Prostate gland (tissue), 2 donors: ENCODE results near the gene KPNA4. TPM values are rescaled to one million over a fixed set of nuclear protein-coding genes. Genes with fewer than 3 reads are reported as not detected.
"Not testable (repeated sequence)": the region's sequence is repeated elsewhere in the genome, so short reads cannot be mapped to it uniquely, and the experiment has no call there.

ENCODE experiments used
- DNase-seq: peaks from one replicate; pipeline ENCODE4 v3.0.0-alpha.2; 2019; ENCODE audit warnings: low spot score
- H3K27ac ChIP-seq, 2 donors: fragments of 200-600 bp; sonication (generic); 2 replicates each; pipeline ENCODE4 v1.5.1; 2017 to 2019
- H3K27me3 ChIP-seq: fragments of 200-600 bp; sonication (generic); replicated peaks from 2 replicates; pipeline ENCODE4 v1.5.1; 2019; ENCODE audit not compliant: insufficient read depth
- H3K36me3 ChIP-seq, 2 donors: fragments of 200-600 bp; sonication (generic); 1 replicate in 1 of 2; 2 replicates in 1 of 2; pipeline versions ENCODE4 v1.5.1 to v1.8.1; 2017 to 2019
- H3K4me1 ChIP-seq: fragments of 200-600 bp; sonication (generic); replicated peaks from 2 replicates; pipeline ENCODE4 v1.5.1; 2019
- H3K4me3 ChIP-seq, 2 donors: fragments of 200-600 bp; sonication (generic); 2 replicates each; pipeline ENCODE4 v1.5.1; 2017 to 2019
- H3K9me3 ChIP-seq: fragments of 200-600 bp; sonication (generic); 2 replicates; pipeline ENCODE4 v1.5.1; 2017
- POLR2A ChIP-seq: fragments of 450-650 bp; IDR thresholded peaks from one replicate; pipeline ENCODE4 v1.6.1; 2016; ENCODE audit warnings: antibody characterized with exemption, mild to moderate bottlenecking
- POLR2AphosphoS5 ChIP-seq: sonication (generic); formaldehyde crosslinking; IDR thresholded peaks from one replicate; pipeline ENCODE4 v1.6.1; 2017; ENCODE audit warnings: antibody characterized with exemption
- WGBS: methylation state at CpG from one replicate; pipeline ENCODE4 v1.1.5; 2018; 5-methylcytosine and 5-hydroxymethylcytosine counted together
- intact Hi-C: fragments of 100-400 bp; cut with DNase I; formaldehyde crosslinking; loops from one replicate; pipeline ENCODE4 v1.14.2; 2022
- total RNA-seq, 2 donors: library from RNA; depleted of rRNA; stranded (reverse); fragments of >200 nt; gene quantifications; one replicate each; pipeline ENCODE4 v1.1.0, GENCODE V29; 2016
- TF ChIP-seq, protein P1 (sequence below), 4 experiments: fragments of 200-600 bp in 2 of 4; fragments of 450-650 bp in 2 of 4; sonication (generic) in 2 of 4; IDR thresholded peaks; 1 replicate in 3 of 4; 2 replicates in 1 of 4; pipeline ENCODE4 v1.5.1; 2016 to 2019; ENCODE audit warnings: antibody characterized with exemption in 4 of 4, mild to moderate bottlenecking in 2 of 4, moderate library complexity in 2 of 4

KPNA4 gene
- total RNA-seq, 2 donors from 2014 or later = 19.5 to 29.2 TPM

DNA sequence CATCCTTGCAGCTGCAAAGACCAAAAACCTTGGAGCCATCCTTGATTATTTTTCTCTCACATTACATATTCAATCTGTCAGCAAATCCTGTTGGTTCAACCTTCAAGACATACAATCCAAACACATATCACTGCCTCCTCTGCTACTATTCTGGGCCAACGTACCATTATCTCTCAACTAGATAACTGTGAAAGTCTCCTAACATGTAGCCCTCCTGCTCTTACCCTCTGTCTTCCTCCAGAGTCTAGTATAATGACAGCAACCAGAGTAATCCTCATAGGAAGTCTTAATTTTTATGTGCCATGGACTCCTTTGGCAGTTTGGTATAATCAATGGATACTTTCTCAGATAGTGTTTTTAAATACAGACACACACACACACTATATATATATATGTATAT lies 27.6 kb downstream of the KPNA4 start:
- DNase-seq = no peak
- no peaks in the 10 kb centered on the region for H3K36me3 ChIP-seq
- no peaks in the 10 kb centered on the region for H3K9me3 ChIP-seq
- H3K27me3 ChIP-seq = no peaks in the 10 kb centered on the region
- 87% methylated on average over 1 of the region's 1 CpG for WGBS
- H3K4me1 ChIP-seq = no peaks in the 10 kb centered on the region
- no peak overlapping the region for H3K4me3 ChIP-seq
- intact Hi-C loops = no loop called here
- TF ChIP-seq POLR2AphosphoS5 (no peak), POLR2A (no peak)
- TF ChIP-seq, protein P1, sequence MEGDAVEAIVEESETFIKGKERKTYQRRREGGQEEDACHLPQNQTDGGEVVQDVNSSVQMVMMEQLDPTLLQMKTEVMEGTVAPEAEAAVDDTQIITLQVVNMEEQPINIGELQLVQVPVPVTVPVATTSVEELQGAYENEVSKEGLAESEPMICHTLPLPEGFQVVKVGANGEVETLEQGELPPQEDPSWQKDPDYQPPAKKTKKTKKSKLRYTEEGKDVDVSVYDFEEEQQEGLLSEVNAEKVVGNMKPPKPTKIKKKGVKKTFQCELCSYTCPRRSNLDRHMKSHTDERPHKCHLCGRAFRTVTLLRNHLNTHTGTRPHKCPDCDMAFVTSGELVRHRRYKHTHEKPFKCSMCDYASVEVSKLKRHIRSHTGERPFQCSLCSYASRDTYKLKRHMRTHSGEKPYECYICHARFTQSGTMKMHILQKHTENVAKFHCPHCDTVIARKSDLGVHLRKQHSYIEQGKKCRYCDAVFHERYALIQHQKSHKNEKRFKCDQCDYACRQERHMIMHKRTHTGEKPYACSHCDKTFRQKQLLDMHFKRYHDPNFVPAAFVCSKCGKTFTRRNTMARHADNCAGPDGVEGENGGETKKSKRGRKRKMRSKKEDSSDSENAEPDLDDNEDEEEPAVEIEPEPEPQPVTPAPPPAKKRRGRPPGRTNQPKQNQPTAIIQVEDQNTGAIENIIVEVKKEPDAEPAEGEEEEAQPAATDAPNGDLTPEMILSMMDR (IDR thresholded peaks at IDR 0.05) = no peak
- no peak overlapping the region for H3K27ac ChIP-seq

DNA sequence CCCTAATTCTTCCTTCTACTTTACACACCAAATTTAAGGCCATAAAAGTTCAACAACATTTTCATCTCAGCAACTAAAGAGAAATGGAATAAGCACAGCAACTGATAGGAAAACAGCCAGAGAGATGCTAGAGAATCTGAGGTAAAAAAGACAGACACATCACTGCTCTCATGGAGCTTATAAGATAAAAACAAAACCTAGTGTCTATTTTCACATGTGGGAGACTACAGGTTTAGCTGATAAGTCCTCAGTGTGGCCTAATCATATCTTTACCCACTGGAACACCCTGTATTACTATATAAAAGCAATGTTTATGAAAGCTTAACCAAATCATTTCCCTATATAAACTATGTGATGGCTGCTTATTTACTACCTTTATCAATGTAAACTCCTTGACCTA lies 33.0 kb downstream of the KPNA4 start:
- Histone ChIP-seq H3K4me1 (no peaks in the 10 kb centered on the region), H3K36me3 (no peaks in the 10 kb centered on the region), H3K27me3 (no peaks in the 10 kb centered on the region), H3K4me3 (no peak overlapping the region), H3K27ac (no peak overlapping the region), H3K9me3 (no peaks in the 10 kb centered on the region)
- TF ChIP-seq POLR2A (no peak), POLR2AphosphoS5 (no peak)
- TF ChIP-seq, protein P1 (IDR thresholded peaks at IDR 0.05) = no peak
- no peak for DNase-seq
- intact Hi-C loops = no loop called here

DNA sequence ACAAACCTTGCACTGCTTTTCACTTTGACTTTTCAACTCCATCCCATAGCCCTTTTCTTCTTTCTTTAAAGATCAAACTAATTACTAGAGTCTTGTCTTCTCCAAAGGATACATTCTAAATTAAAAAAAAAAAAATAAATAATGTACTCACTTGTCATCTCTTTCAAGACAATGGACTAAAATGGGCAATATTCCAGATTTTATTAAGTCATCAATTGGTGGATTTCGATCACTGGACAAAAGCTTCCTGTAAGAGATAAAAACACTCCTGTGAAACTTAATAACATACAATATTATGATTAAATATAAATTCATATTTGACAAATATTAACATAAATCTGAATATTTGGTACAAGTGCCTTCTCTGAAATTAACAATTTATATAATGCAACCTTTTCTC lies 34.1 kb downstream of the KPNA4 start:
- TF ChIP-seq POLR2AphosphoS5 (no peak), POLR2A (no peak)
- TF ChIP-seq, protein P1 (IDR thresholded peaks at IDR 0.05) = no peak
- Histone ChIP-seq H3K27ac (no peak overlapping the region), H3K27me3 (no peaks in the 10 kb centered on the region), H3K9me3 (no peaks in the 10 kb centered on the region), H3K4me1 (no peaks in the 10 kb centered on the region), H3K36me3 (peaks cover 0 to 4% of the 10 kb centered on the region in 2 donors), H3K4me3 (no peak overlapping the region)
- 91% methylated on average over 1 of the region's 1 CpG for WGBS
- intact Hi-C loops = no loop called here
- no peak for DNase-seq

DNA sequence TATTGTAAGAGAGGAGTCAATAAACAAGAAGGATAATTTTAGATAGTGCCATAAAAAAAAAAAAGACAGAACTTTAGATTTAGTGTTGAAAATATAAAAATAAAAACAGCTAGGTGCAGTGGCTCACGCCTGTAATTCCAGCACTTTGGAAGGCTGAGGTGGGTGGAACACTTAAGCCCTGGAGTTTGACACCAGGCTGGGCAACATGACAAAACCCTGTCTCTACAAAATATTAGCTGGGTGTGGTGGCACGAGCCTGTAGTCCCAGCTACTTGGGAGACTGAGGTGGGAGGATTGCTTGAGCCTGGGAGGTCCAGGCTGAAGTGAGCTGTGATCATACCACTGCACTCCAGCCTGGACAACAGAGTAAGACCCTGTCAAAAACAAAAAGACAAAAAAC lies 49.0 kb downstream of the KPNA4 start:
- DNase-seq, H3K4me1 ChIP-seq, intact Hi-C loops, H3K27me3 ChIP-seq, H3K27ac ChIP-seq, H3K36me3 ChIP-seq, H3K4me3 ChIP-seq, H3K9me3 ChIP-seq: not testable (repeated sequence)
- WGBS = 87% methylated on average over 2 of the region's 2 CpGs

DNA sequence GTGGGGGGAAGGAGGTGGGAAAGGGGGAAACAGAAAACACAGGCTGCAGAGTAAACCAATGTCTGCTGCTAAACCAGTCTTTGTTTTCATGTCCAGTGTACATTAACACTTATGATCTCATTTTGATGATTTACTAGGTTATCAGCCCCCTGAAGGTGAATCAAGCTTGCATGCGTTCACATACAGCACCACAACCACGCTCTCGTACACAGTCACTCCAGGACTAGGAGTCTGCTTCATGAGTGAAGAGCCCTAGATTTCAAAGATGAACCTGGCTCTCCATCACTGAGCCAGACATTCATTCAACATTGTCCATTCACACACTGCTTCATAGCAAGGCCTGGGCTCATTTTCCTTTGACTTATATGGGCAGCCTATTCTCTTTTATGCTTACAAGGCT lies 64.0 kb downstream of the KPNA4 start:
- no peaks in the 10 kb centered on the region for H3K27me3 ChIP-seq
- H3K4me3 ChIP-seq = no peak overlapping the region
- TF ChIP-seq, protein P1 (IDR thresholded peaks at IDR 0.05) = no peak
- TF ChIP-seq POLR2AphosphoS5 (no peak), POLR2A (no peak)
- DNase-seq = no peak
- H3K27ac ChIP-seq = no peak overlapping the region
- H3K9me3 ChIP-seq = no peaks in the 10 kb centered on the region
- intact Hi-C loops = no loop called here
- H3K4me1 ChIP-seq = no peaks in the 10 kb centered on the region
- no peaks in the 10 kb centered on the region for H3K36me3 ChIP-seq
- WGBS = 96% methylated on average over 3 of the region's 3 CpGs
